Body of pancreas (tissue), 4 donors: ENCODE data around the gene TMUB1.

ENCODE experiments used
- POLR2A ChIP-seq, 3 donors: fragments of 450-650 bp; IDR thresholded peaks; one replicate each; pipeline ENCODE4 v1.6.1; 2016; ENCODE audit warnings: antibody characterized with exemption in 3 of 3, mild to moderate bottlenecking in 2 of 3
- TF ChIP-seq, protein P1 (sequence below), 7 experiments: fragments of 450-650 bp in 4 of 7; fragments of 200-600 bp in 3 of 7; sonication (generic) in 3 of 7; IDR thresholded peaks; one replicate each; pipeline ENCODE4 v1.5.1; 2016 to 2019; ENCODE audit warnings: antibody characterized with exemption in 7 of 7

DNA sequence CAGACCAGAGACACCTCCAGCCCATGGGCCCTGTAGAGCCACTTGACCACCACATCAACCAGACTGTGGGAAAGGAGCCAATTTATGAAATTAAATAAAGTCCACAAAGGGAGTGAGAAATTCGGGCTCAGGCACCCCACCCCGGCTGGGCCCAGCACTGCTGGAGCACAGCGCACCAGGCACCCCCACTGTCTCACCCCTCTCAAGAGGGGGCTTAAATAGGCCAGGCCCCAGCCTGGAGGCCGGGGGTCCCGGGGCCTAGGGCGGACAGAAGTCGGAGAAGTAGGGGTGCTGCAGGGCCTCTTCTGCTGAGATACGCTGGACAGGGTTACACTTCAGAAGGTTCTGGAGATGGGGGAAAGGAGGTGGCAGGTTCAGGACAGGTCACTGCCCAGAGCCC is 29.5 kb downstream of the TMUB1 start:
- no peak for TF ChIP-seq POLR2A (IDR thresholded peaks at IDR 0.05)
- TF ChIP-seq, protein P1, sequence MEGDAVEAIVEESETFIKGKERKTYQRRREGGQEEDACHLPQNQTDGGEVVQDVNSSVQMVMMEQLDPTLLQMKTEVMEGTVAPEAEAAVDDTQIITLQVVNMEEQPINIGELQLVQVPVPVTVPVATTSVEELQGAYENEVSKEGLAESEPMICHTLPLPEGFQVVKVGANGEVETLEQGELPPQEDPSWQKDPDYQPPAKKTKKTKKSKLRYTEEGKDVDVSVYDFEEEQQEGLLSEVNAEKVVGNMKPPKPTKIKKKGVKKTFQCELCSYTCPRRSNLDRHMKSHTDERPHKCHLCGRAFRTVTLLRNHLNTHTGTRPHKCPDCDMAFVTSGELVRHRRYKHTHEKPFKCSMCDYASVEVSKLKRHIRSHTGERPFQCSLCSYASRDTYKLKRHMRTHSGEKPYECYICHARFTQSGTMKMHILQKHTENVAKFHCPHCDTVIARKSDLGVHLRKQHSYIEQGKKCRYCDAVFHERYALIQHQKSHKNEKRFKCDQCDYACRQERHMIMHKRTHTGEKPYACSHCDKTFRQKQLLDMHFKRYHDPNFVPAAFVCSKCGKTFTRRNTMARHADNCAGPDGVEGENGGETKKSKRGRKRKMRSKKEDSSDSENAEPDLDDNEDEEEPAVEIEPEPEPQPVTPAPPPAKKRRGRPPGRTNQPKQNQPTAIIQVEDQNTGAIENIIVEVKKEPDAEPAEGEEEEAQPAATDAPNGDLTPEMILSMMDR (IDR thresholded peaks at IDR 0.05) = no peak
